Bone marrow (tissue), 2 donors: ENCODE measurements around the gene MYADM.

ENCODE experiments used
- DNase-seq, 2 donors: peaks; one replicate each; lab custom pipeline; 2025; lab: John Stamatoyannopoulos, UW

MYADM gene

GRCh38 chr19:53915000-53915399 lies 47.3 kb downstream of the MYADM start:
- DNase-seq = no peak

- no peak for DNase-seq
Measured at GRCh38 chr19:53916004-53916403, 48.3 kb downstream of the MYADM start.

GRCh38 chr19:53917356-53917755 lies 49.7 kb downstream of the MYADM start:
- no peak for DNase-seq
